Activated CD4-positive, CD25-positive, alpha-beta regulatory T cell treated with anti-CD3 and anti-CD28 coated beads, Interleukin-2, amount 50 U/mL, for 16 hours (primary cell): ENCODE data around the gene LGR5.
"Not testable (repeated sequence)": the region's sequence is repeated elsewhere in the genome, so short reads cannot be mapped to it uniquely, and the experiment has no call there.

Source experiments
- DNase-seq: peaks from one replicate; pipeline ENCODE4 v3.0.0-alpha.2; 2020; ENCODE audit warnings: low read depth, low spot score

Gene LGR5

DNA sequence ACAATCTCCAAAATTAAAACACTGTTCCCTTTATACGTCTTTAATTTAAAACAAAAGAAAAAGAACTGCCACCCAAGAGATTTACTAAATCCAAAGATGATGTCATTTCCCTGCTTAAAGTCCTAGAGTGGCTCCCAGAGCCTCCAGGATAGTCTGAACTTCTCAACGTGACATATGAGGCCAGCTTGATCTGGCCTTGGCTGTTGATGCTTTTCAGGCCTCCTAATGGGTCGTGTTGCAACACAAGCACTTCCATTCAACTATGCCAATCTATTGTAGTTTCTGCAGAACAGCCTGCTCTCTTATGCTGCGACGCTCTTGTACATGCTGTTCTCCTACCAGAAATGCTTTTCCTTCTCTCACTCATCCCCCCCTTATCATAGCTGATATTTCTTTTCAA, 35.7 kb downstream of the LGR5 start:
- DNase-seq = no peak

- DNase-seq = no peak
Measured at GRCh38 chr12:71476513-71476912, 36.9 kb downstream of the LGR5 start.

DNA sequence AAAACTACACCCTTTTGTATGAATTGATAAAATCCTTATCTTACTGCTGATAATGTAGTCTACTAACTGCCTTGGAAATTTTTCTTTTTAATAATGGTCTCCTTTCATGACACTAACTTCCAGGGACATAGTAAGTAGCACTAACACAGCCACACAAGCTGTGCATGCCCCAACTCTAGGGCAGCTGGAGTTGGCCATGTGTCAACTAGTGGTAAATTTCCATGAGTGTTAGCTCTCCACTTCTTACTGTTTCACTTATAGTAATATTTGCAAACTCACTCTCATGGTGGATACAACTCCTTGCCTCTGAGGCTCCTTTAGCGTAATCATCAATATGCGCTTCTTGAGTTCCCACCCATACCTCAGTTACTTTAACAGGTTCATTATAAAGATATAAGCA, 38.0 kb downstream of the LGR5 start:
- DNase-seq = no peak

DNA sequence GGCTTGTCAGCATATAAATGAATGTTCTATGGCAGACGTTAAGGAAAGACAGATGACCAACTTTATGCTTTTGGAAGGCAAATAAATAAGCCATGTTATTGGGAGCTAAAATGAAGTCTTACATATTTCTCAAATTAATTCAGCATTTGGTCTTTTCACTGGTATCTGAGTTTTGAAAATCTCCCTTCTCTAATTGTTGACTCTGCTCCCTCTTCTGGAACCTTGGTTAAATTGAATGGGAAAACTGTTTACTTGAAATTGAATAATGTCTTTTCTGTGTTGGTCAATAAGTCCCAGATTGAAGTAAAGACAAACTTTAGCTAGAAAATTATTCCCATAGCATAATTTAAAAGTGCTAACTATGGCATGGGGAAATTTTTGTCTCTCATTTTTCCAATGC, 38.7 kb downstream of the LGR5 start:
- DNase-seq = no peak

DNA sequence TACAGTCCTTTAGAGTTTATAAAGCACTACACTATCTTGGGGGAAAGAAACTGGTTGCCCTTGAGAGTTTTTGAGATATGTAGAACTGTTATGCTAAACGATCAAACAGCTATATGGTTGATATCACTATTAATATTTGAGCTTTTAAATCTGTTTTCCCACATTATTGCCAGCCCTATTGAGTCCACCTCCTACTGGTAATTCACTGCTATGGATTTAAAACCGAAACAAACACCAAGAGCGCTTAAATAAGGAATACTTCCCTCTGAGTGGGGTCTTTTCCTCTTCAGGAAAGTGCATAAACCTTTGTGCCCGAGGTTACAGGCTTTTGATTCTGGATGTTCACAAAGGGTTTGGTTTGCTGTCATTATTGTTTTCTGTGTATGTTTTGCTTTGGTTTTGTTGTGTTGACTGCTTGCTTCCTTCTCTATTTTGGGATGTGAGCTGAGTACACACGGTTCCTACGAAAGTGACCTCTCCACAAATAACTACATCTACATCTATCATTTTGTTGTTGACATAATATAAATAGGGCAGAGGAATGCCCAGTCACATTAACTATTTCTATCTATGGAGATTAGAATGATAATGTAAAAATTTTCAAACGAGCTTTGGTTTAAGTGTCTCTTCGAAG, 44.8 kb downstream of the LGR5 start:
- DNase-seq = no peak

DNA sequence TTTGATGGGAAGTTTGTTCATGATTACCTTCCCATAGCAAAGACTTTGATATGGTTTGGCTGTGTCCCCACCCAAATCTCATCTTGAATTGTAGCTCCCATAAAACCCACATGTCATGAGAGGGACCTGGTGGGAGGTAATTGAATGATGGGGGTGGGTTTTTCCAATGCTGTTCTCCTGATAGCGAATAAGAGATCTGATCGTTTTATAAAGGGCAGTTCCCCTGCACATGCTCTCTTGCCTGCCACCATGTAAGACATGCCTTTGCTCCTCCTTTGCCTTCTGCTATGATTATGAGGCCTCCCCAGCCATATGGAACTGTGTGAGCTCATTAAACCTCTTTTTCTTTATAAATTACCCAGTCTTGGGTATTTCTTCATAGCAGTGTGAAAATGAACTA, 51.2 kb downstream of the LGR5 start:
- not testable (repeated sequence) for DNase-seq

DNA sequence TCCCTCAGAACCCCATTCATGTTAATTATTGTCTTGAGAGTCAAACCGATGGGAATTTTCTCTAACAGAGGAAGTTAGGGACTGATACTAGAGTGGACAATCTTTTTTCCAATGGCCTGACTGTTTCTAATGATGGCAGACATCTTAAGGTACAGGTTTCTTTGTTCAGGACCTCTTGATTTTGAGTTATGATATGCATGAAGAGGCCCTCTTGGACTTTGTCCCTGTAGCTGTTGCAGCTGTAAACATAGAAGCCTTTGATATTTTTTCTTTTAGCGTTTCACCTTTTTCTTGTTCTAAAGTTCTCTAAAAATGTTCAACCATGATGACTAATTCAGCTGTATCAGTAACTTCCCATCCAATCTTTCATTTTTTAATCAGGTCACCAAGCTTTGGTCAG, 53.0 kb downstream of the LGR5 start:
- DNase-seq = no peak

DNA sequence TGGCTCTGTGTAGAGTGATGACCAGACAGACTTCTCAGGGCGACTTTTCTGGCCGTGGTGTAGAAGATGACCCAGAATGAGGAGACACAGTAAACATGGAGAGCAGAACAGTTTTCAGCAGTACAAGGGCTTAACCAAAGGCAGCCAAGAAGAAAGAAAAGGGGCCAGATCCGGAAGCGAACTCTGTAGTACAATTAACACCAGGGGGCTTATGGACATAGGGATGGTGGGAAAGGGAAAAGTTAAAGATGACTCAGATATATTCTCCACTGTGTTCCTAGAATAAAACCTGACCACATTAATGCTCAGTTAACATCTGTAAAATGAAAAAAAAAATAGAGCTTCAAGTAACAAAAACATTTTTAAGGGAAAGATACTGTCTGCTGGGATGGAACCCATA, 60.2 kb downstream of the LGR5 start:
- DNase-seq = no peak

GRCh38 chr12:71503579-71504391, 64.2 kb downstream of the LGR5 start:
- no peak for DNase-seq

- DNase-seq = no peak
Measured at GRCh38 chr12:71504476-71504875, 64.9 kb downstream of the LGR5 start.

GRCh38 chr12:71509705-71510104, 70.1 kb downstream of the LGR5 start:
- no peak for DNase-seq

- no peak for DNase-seq
Measured at GRCh38 chr12:71517145-71517846, 77.7 kb downstream of the LGR5 start.

DNA sequence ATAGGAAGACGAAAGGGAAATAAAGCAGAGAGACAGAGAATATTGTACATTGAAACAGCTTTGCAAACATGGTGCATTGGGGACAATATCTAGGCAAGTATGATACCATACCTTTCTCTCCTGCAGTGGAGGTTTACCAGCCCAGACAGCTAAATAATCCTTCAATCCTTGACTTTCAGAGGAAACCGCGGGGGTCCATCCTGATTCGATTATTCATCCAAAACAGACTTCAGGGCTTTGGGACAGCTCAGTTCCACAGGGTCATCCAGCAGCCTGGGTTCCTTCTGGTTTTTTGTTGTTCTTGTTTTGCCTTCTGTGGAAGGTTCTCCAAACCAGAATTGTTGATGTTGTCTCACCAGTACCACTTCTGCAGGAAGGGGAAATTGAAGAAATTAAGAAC, 81.5 kb downstream of the LGR5 start:
- DNase-seq = no peak

- no peak for DNase-seq
Measured at GRCh38 chr12:71524626-71525025, 85.0 kb downstream of the LGR5 start.

- no peak for DNase-seq
Measured at GRCh38 chr12:71533703-71534102, 94.1 kb downstream of the LGR5 start.

DNA sequence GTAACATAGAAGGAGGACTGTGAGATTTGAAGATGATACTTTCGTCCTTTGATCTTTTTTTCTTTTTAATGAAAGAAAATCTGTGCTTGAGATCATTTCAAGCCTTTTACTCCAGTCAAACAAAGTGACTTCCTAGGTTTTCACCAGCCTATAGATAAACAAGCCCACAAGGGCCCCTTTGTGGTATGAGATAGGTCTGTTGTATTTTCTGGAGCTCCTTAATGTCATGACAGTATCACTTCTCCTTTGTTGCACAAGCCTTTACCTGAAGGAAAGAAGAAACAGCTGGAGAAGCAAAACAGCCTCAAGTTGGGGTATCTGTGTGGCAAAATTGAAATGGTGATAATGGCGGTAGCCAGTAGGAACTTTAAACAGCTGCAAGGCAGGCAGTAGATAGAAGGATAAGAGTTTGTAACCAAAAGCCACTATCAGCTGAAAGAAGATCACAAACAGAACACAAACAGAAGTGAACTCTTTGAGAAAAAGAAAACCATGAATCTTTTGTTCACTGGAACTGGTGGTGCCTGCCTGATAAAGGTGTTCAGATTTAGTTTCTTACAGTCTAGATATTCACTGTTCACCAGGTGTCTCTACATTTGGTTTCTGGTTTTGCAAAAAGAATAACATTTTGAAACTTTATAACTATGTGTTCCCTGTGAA, 96.8 kb downstream of the LGR5 start:
- DNase-seq = no peak

- no peak for DNase-seq
Measured at GRCh38 chr12:71536939-71537622, 97.5 kb downstream of the LGR5 start.

DNA sequence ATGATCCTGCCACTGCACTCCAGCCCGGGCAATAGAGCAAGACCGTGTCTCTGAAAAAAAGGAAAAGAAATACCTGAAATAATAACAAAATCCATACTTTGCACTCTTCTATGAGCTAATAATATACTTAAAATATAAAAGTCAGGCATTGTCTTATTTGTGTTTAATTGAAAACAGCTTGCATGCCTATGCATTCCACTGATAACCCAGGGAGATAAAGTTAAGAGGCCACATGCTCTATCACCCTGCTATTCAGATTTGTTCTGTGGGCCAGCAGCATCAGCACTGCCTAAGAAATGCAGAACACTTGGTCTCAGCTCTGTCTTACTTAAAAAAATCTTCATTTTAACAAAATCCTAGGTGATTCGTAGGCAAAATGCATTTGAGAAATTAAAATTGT, 99.2 kb downstream of the LGR5 start:
- DNase-seq = no peak

DNA sequence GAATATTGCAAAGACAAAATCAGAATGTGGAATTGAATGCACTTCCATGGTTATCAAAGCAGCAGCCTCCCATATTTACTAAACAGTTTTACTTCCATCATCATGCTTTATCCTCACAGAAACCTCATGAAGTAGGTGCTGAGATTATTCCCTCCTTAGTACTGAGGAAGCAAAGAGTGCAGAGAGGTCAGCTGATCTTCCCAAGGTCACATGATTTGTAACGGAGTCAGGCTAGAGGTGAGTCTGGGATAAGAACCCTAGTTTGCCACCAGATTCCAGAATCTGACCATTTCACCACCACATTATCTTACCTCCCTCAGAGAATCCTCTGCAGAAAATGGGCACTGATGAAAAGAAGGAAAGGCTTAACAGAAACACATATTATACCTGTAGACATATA, 102.0 kb downstream of the LGR5 start:
- no peak for DNase-seq

GRCh38 chr12:71546322-71546861, 106.8 kb downstream of the LGR5 start:
- no peak for DNase-seq

- no peak for DNase-seq
Measured at GRCh38 chr12:71548893-71549292, 109.3 kb downstream of the LGR5 start.
